DOHH2 (cell line): ENCODE measurements around the gene KDM1A.

Experiments used
- EZH2phosphoT487 ChIP-seq: fragments of 200-600 bp; sonication (generic); IDR thresholded peaks from 2 replicates; pipeline ENCODE4 v1.6.1; 2017; ENCODE audit warnings: borderline replicate concordance, mild to moderate bottlenecking, antibody characterized with exemption, low read length, moderate library complexity, mixed read lengths
- TF ChIP-seq, protein P1 (sequence below): fragments of 200-600 bp; sonication (generic); IDR thresholded peaks from one replicate; pipeline ENCODE4 v1.5.1; 2014; ENCODE audit warnings: antibody characterized with exemption, mild to moderate bottlenecking, low read depth, low read length; ENCODE audit not compliant: poor library complexity, severe bottlenecking

- TF ChIP-seq, protein P1, sequence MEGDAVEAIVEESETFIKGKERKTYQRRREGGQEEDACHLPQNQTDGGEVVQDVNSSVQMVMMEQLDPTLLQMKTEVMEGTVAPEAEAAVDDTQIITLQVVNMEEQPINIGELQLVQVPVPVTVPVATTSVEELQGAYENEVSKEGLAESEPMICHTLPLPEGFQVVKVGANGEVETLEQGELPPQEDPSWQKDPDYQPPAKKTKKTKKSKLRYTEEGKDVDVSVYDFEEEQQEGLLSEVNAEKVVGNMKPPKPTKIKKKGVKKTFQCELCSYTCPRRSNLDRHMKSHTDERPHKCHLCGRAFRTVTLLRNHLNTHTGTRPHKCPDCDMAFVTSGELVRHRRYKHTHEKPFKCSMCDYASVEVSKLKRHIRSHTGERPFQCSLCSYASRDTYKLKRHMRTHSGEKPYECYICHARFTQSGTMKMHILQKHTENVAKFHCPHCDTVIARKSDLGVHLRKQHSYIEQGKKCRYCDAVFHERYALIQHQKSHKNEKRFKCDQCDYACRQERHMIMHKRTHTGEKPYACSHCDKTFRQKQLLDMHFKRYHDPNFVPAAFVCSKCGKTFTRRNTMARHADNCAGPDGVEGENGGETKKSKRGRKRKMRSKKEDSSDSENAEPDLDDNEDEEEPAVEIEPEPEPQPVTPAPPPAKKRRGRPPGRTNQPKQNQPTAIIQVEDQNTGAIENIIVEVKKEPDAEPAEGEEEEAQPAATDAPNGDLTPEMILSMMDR, result no peak
- TF ChIP-seq EZH2phosphoT487, result no peak
These were observed 30.9 kb downstream of the KDM1A start for GRCh38 chr1:23050201-23050600.
